ENCODE measurements around the gene CYTH2.
A peak's percentile ranks its signal among the peaks of the same experiment; 100 is the strongest.

The CYTH2 gene

DNA sequence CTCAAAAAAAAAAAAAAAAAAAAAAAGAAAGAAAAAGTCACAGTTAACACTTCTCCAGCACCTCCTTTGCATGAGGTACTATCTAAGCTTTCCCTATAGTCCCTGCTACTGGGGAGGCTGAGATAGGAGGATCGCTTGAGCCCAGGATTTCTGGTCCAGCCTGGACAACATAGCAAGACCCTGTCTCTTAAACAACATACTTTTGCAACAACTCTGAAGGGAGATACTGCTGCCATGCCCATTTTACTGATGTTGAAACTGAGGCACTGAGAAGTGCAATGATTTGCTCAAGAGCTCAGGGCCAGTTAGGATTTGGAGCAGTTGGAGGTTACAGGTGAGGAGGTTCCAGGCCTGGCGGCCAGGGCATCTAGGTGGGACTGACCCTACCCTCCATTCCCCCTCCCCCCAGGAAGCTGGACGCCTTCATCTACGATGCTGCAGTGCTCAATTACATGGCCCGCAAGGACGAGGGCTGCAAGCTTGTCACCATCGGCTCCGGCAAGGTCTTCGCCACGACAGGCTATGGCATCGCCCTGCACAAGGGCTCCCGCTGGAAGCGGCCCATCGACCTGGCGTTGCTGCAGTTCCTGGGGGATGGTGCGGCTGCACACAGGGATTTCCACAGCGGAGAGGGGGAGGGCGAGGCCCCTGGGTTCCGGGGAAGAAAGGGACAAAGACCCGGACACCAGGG lies 27.7 kb upstream of the CYTH2 start:
- H3K4me3 ChIP-seq (ENCODE audit: low read length) = no peak overlapping the region
- DNase-seq (ENCODE audit: low read depth) = no peak
- TF ChIP-seq, protein P1, sequence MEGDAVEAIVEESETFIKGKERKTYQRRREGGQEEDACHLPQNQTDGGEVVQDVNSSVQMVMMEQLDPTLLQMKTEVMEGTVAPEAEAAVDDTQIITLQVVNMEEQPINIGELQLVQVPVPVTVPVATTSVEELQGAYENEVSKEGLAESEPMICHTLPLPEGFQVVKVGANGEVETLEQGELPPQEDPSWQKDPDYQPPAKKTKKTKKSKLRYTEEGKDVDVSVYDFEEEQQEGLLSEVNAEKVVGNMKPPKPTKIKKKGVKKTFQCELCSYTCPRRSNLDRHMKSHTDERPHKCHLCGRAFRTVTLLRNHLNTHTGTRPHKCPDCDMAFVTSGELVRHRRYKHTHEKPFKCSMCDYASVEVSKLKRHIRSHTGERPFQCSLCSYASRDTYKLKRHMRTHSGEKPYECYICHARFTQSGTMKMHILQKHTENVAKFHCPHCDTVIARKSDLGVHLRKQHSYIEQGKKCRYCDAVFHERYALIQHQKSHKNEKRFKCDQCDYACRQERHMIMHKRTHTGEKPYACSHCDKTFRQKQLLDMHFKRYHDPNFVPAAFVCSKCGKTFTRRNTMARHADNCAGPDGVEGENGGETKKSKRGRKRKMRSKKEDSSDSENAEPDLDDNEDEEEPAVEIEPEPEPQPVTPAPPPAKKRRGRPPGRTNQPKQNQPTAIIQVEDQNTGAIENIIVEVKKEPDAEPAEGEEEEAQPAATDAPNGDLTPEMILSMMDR (conservative IDR thresholded peaks at IDR 0.05; ENCODE audit: low read length) = no peak

GRCh38 chr19:48442116-48443035 lies 26.8 kb upstream of the CYTH2 start:
- TF ChIP-seq, protein P1 (conservative IDR thresholded peaks at IDR 0.05; ENCODE audit: low read length) = no peak
- DNase-seq (ENCODE audit: low read depth) = no peak
- H3K4me3 ChIP-seq (ENCODE audit: low read length) = no peak overlapping the region

- TF ChIP-seq, protein P1 (conservative IDR thresholded peaks at IDR 0.05; ENCODE audit: low read length) = no peak
- no peak for DNase-seq (ENCODE audit: low read depth)
- H3K4me3 ChIP-seq (ENCODE audit: low read length) = no peak overlapping the region
Observed at GRCh38 chr19:48443256-48443655, 25.9 kb upstream of the CYTH2 start.

DNA sequence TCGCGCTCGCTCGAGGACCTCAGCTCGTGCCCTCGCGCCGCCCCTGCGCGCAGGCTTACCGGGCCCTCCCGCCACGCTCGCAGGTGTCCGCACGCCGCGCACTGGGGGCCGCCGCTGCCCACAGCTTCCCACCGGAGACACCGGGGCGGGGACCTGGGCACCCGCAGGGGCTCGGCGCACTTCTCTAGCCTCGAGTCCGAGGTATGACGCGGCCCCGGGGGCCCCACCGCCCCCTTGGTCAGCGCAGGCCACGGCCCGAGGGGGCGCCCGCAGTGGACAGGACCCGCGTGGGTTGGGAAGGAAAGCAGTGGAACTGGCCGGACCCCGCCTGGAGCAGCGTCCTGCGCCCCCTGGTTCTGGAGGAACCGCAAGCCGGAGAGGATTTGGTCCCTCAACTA lies 25.4 kb upstream of the CYTH2 start:
- no peak overlapping the region for H3K4me3 ChIP-seq (ENCODE audit: low read length)
- no peak for DNase-seq (ENCODE audit: low read depth)
- TF ChIP-seq, protein P1 (conservative IDR thresholded peaks at IDR 0.05; ENCODE audit: low read length) = no peak

DNA sequence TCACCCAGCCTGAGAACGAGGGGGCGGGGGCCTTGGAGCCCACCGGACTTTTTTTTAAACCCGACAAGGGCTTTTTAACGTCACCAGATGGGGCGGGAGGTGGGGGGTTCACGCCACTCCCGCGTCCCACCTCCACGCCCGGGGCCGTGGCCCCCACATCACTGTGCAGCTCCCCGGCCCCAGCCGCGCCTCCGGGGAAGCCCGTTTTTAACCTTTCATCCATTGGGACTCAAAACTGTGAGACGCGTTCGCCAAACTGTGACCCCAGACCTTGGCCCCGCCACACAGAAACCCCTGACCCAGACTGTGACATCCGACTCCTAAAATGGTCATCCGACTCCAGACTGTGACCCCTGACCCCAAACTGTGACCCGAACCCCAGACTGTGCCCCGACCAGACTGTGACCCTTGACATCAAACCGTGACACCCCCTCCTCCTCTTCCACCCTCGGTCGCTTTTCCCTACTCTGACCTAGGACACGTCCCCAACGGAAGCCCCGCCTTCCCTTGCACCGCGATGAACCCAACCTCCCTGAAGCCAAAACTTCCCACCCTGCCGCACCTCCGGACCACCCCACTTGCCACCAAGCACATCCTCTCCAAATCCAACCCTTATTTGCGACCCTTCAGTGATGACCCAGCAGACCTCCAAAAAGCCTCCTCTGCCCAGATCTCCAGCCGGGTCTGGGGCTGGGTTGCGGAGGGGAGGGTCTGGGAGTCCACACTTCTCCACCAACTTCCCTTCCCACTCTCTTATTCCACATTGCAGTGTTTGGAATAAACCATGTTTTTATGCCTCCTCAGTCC lies 24.8 kb upstream of the CYTH2 start:
- H3K4me3 ChIP-seq (ENCODE audit: low read length) = peak overlapping the region; percentile 99
- no peak for DNase-seq (ENCODE audit: low read depth)
- TF ChIP-seq, protein P1 (conservative IDR thresholded peaks at IDR 0.05; ENCODE audit: low read length) = no peak

DNA sequence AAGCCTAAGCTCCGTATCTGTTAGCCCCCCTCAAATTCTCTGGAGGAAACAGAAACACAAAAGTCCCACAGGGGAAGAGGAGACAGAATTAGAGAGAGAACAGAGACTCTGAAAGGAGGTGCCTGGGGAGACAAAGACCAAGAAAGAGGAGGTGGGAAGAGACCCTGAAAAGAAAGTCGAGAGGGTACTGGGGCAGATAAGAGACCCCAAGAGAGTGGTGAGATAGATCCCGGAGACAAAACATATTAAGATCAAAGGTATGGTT lies 24.3 kb upstream of the CYTH2 start:
- DNase-seq (ENCODE audit: low read depth) = no peak
- TF ChIP-seq, protein P1 (conservative IDR thresholded peaks at IDR 0.05; ENCODE audit: low read length) = no peak
- peak overlapping the region; percentile 99 for H3K4me3 ChIP-seq (ENCODE audit: low read length)

Measured in AG10803 (cell line).